Middle frontal gyrus (tissue), 1 donor: ENCODE data around the gene WDR7.
"Not testable (repeated sequence)": the region's sequence is repeated elsewhere in the genome, so short reads cannot be mapped to it uniquely, and the experiment has no call there.

Source experiments
- DNase-seq: peaks from one replicate; pipeline ENCODE4 v3.0.0-alpha.2; 2015; ENCODE audit warnings: low spot score; ENCODE audit errors: extremely low spot score

The WDR7 gene

GRCh38 chr18:56654280-56654679 lies 3.1 kb downstream of the WDR7 start:
- not testable (repeated sequence) for DNase-seq

- DNase-seq = no peak
Observed at GRCh38 chr18:56658261-56658660, 7.1 kb downstream of the WDR7 start.

- DNase-seq = no peak
Observed at GRCh38 chr18:56659111-56659510, 8.0 kb downstream of the WDR7 start.

GRCh38 chr18:56660655-56661054 lies 9.5 kb downstream of the WDR7 start:
- no peak for DNase-seq

GRCh38 chr18:56661360-56662062 lies 10.4 kb downstream of the WDR7 start:
- DNase-seq = no peak

GRCh38 chr18:56662063-56662408 lies 10.9 kb downstream of the WDR7 start:
- no peak for DNase-seq

- no peak for DNase-seq
Observed at GRCh38 chr18:56662502-56662901, 11.3 kb downstream of the WDR7 start.

- DNase-seq = no peak
Observed at GRCh38 chr18:56662902-56663301, 11.7 kb downstream of the WDR7 start.

- no peak for DNase-seq
Observed at GRCh38 chr18:56672391-56672790, 21.2 kb downstream of the WDR7 start.

- no peak for DNase-seq
Observed at GRCh38 chr18:56672981-56673380, 21.8 kb downstream of the WDR7 start.

- DNase-seq = no peak
Observed at GRCh38 chr18:56676639-56677038, 25.5 kb downstream of the WDR7 start.

- DNase-seq = no peak
Observed at GRCh38 chr18:56678836-56679565, 27.8 kb downstream of the WDR7 start.

- no peak for DNase-seq
Observed at GRCh38 chr18:56684277-56684676, 33.1 kb downstream of the WDR7 start.

- DNase-seq = no peak
Observed at GRCh38 chr18:56691530-56691929, 40.4 kb downstream of the WDR7 start.

GRCh38 chr18:56696966-56697365 lies 45.8 kb downstream of the WDR7 start:
- no peak for DNase-seq

- no peak for DNase-seq
Observed at GRCh38 chr18:56702946-56703345, 51.8 kb downstream of the WDR7 start.

GRCh38 chr18:56709463-56709862 lies 58.3 kb downstream of the WDR7 start:
- no peak for DNase-seq

GRCh38 chr18:56711708-56712445 lies 60.7 kb downstream of the WDR7 start:
- no peak for DNase-seq

GRCh38 chr18:56712761-56713160 lies 61.6 kb downstream of the WDR7 start:
- no peak for DNase-seq

GRCh38 chr18:56715121-56715520 lies 64.0 kb downstream of the WDR7 start:
- DNase-seq = no peak

GRCh38 chr18:56716692-56717146 lies 65.6 kb downstream of the WDR7 start:
- DNase-seq = no peak

- DNase-seq = no peak
Observed at GRCh38 chr18:56721031-56721430, 69.9 kb downstream of the WDR7 start.
